Measurements from ENCODE around the gene TMEM40. TPM values are rescaled to one million over a fixed set of nuclear protein-coding genes. Genes with fewer than 3 reads are reported as not detected.
A peak's percentile ranks its signal among the peaks of the same experiment; 100 is the strongest.

Gene TMEM40
- total and polyA plus RNA-seq, 2 of the 13 experiments (the other 11 are each of a cell fraction or from before 2014, with no cell fraction given), result 0.16 TPM; not detected in 1

- TF ChIP-seq TFAP4 (IDR thresholded peaks at IDR 0.05; ENCODE audit: borderline replicate concordance, low read depth), result peak; percentile 60; the same call in 1 of the 2 replicates
- TF ChIP-seq HNF4A (CRISPR knock-in tag; IDR thresholded peaks at IDR 0.05), result peak; percentile 10; the same call in 1 of the 2 replicates
These were observed 71.1 kb downstream of the TMEM40 start (continued) for GRCh38 chr3:12687948-12688347.

DNA sequence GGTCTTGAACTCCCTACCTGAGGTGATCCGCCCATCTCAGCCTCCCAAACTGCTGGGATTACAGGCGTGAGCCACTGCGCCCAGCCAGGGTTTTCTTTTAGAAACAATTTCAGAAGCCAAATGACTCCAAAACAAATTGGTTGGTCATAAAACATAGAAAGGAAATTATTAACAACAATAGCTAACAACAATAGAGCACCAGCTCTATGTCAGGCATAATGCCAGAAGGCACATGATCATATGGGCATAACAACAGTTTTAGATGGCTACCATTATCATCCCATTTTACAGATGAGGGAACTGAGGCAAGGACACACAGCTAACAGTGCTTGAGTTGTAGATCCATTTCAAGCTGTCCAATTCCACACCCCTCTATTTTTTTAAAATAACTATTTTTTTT is 73.0 kb downstream of the TMEM40 start:
- no peaks in the 10 kb centered on the region for H4K20me1 ChIP-seq (ENCODE audit: insufficient read depth, low read length)
- no peak overlapping the region for H3K4me3 ChIP-seq (replicated peaks in 1 of 3; ENCODE audit: insufficient read depth in 1 of 3, low read depth in 2 of 3, low read length in 3 of 3)
- H3K4me1 ChIP-seq (ENCODE audit: insufficient read depth, low read length), result peaks cover 44% of the 10 kb centered on the region
- no peaks in the 10 kb centered on the region for H3K9me3 ChIP-seq (ENCODE audit: low read length)
- FAIRE-seq (no peak), DNase-seq (ENCODE audit: low spot score) (no peak), ATAC-seq (no peak)
- no peak overlapping the region for H3K4me2 ChIP-seq (ENCODE audit: low read depth, low read length)
- no peak overlapping the region for H3K27ac ChIP-seq (ENCODE audit: extremely low read length, insufficient read depth, low read length)
- H2AFZ ChIP-seq (ENCODE audit: low read length), result no peak overlapping the region
- ChIA-PET POLR2A (no interaction called here), CTCF (ENCODE audit: low intra/inter-chr PET ratio, low total read pairs) (no interaction called here)
- 65% methylated on average over 3 of the region's 3 CpGs for WGBS (ENCODE audit: low lambda C conversion rate)
- TF ChIP-seq, protein P1, sequence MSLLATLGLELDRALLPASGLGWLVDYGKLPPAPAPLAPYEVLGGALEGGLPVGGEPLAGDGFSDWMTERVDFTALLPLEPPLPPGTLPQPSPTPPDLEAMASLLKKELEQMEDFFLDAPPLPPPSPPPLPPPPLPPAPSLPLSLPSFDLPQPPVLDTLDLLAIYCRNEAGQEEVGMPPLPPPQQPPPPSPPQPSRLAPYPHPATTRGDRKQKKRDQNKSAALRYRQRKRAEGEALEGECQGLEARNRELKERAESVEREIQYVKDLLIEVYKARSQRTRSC (CRISPR knock-in tag; IDR thresholded peaks at IDR 0.05; ENCODE audit: low read depth), result no peak
- TF ChIP-seq ZNF629 (CRISPR knock-in tag; conservative IDR thresholded peaks at IDR 0.05) (0 out of 2 replicates have a peak, but pooled peaks have one; percentile 22), SIX4 (CRISPR knock-in tag; IDR thresholded peaks at IDR 0.05) (no peak)
- BruUV-seq (replicated peaks), result no TSS peak
- H3K9ac ChIP-seq (ENCODE audit: insufficient read depth, low read depth, low read length), result no peak overlapping the region
- no peaks in the 10 kb centered on the region for H3K36me3 ChIP-seq (replicated peaks in 1 of 2; ENCODE audit: control insufficient read depth in 1 of 2, insufficient read depth in 2 of 2, low read length in 2 of 2)
- intact Hi-C loops (cut with micrococcal nuclease; ENCODE audit: unreplicated experiment), result no loop called here
- in situ Hi-C loops (cut with HindIII; ENCODE audit: extremely low pct_ligation_motif_present, low pct_unique_long_range_greater_than_20kb), result no loop called here
- no peaks in the 10 kb centered on the region for H3K79me2 ChIP-seq (ENCODE audit: insufficient read depth, low read length)
- H3K27me3 ChIP-seq (ENCODE audit: control insufficient read depth in 1 of 2, insufficient read depth in 2 of 2, low read length in 2 of 2), result no peaks in the 10 kb centered on the region; a peak in 1 of 5 replicates

Other genes with a start within 250 kb of the TMEM40 start
- not detected in 2 replicates for gene MKRN2OS, start 213.8 kb downstream of the TMEM40 start, total RNA-seq (2016; rRNA removed; fragmentation: Illumina TruSeq; extraction: Trizol)
- not detected in 2 replicates for gene MKRN2OS, start 213.8 kb downstream of the TMEM40 start, polyA plus RNA-seq (2011; rRNA removed)
- 25.5 and 32.8 TPM in 2 replicates for gene MKRN2, start 202.2 kb downstream of the TMEM40 start, total RNA-seq (2016; rRNA removed; fragmentation: Illumina TruSeq; extraction: Trizol)
- 33.1 and 34.3 TPM in 2 replicates for gene MKRN2, start 202.2 kb downstream of the TMEM40 start, polyA plus RNA-seq (2011; rRNA removed)
- 59.0 and 72.2 TPM in 2 replicates for gene RAF1, start 95.1 kb downstream of the TMEM40 start, total RNA-seq (2016; rRNA removed; fragmentation: Illumina TruSeq; extraction: Trizol)
- gene RAF1, start 95.1 kb downstream of the TMEM40 start, polyA plus RNA-seq (2011; rRNA removed), result 91.4 and 99.3 TPM in 2 replicates
- gene CAND2, start 37.4 kb upstream of the TMEM40 start, total RNA-seq (2016; rRNA removed; fragmentation: Illumina TruSeq; extraction: Trizol), result not detected in 2 replicates
- gene CAND2, start 37.4 kb upstream of the TMEM40 start, polyA plus RNA-seq (2011; rRNA removed), result 0.01 and 0.09 TPM in 2 replicates
- 1,781 and 2,179 TPM in 2 replicates for gene RPL32, start 82.3 kb upstream of the TMEM40 start, total RNA-seq (2016; rRNA removed; fragmentation: Illumina TruSeq; extraction: Trizol)
- gene RPL32, start 82.3 kb upstream of the TMEM40 start, polyA plus RNA-seq (2011; rRNA removed), result 2,268 and 2,401 TPM in 2 replicates